Measurements from ENCODE around the gene PLA2G4E.

GRCh38 chr15:41975669-41976068, 45.2 kb downstream of the PLA2G4E start:
- TF ChIP-seq CTCF (IDR thresholded peaks at IDR 0.05), result no peak
- no peak for TF ChIP-seq EP300 (IDR thresholded peaks at IDR 0.05)
- no peak for TF ChIP-seq POLR2AphosphoS5 (IDR thresholded peaks at IDR 0.05)
- no peak for TF ChIP-seq POLR2A (IDR thresholded peaks at IDR 0.05)
